ENCODE measurements around the gene NR1H3.

NR1H3 gene

DNA sequence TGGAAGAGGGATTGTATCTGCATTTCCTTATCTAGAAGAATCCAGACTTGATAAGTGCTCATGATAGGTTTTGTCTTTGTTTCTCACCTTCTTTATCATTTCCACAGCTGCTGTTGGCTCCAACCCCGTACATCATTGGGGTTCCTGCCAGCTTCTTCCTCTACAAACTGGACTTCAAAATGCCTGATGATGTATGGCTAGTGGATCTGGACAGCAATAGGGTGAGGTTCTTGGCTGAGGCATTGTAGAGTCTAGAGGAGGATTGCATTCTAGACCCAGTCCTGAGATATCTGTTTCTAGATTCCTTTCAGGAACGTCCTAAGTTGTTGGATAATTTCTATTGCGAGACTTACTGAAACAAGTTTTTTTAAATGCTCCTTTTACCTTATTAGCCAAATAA, 20.3 kb downstream of the NR1H3 start:
- no peak overlapping the region for H3K23ac ChIP-seq (ENCODE audit: low read length in 2 of 2)

DNA sequence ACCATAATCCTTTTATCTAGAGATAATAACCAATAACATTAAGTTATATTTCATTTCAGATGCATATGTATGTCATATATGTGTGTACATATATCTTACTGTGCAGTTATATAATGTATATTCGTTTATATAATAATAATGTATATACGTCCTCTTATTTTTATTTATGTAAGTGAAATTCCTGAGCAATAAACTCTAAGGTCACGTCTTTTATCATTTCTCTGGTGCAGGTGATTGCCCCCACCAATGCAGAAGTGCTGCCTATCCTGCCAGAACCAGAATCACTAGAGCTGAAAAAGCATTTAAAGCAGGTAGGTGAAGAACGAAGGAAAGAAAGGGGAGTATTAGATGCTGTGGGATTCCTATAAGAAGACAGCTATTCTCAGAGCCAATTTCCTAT, 21.0 kb downstream of the NR1H3 start:
- peaks cover 35% of the 10 kb centered on the region for H3K79me1 ChIP-seq (replicated peaks; ENCODE audit: low read length, poor library complexity, severe bottlenecking)
- no peak overlapping the region for H3K4ac ChIP-seq (ENCODE audit: low read depth in 1 of 2, low read length in 2 of 2)
- H4K91ac ChIP-seq (ENCODE audit: low read length): no peak overlapping the region
- no peak overlapping the region for H2BK12ac ChIP-seq (ENCODE audit: low read length in 2 of 2)
- no peak overlapping the region for H3K14ac ChIP-seq (ENCODE audit: low read length in 2 of 2)
- no peak overlapping the region for H3K9ac ChIP-seq (ENCODE audit: low read length)
- H3K4me1 ChIP-seq (ENCODE audit: control insufficient read depth, insufficient read depth, low read depth, low read length): no peaks in the 10 kb centered on the region
- H3K18ac ChIP-seq (ENCODE audit: low read depth in 1 of 2, low read length in 2 of 2): no peak overlapping the region
- no peak overlapping the region for H2AFZ ChIP-seq (ENCODE audit: low read depth, low read length)
- H3K9me3 ChIP-seq (ENCODE audit: control insufficient read depth, low read length): no peaks in the 10 kb centered on the region
- H3K36me3 ChIP-seq (ENCODE audit: control insufficient read depth in 1 of 2, insufficient read depth in 2 of 2, low read depth in 1 of 2, low read length in 2 of 2): peaks cover 61 to 90% of the 10 kb centered on the region in 2 experiments
- H2BK5ac ChIP-seq (ENCODE audit: low read depth, low read length, poor library complexity, severe bottlenecking): no peak overlapping the region
- DNase-seq: no peak
- no peak overlapping the region for H3K4me3 ChIP-seq (ENCODE audit: insufficient read depth in 1 of 2, low read depth in 1 of 2, low read length in 2 of 2)
- H3K4me2 ChIP-seq (ENCODE audit: low read length, poor library complexity, severe bottlenecking): no peak overlapping the region
- H2AK5ac ChIP-seq (ENCODE audit: low read length, severe bottlenecking): no peak overlapping the region
- no peak overlapping the region for H3K27ac ChIP-seq (ENCODE audit: low read length, poor library complexity, severe bottlenecking)
- no peak overlapping the region for H2BK120ac ChIP-seq (ENCODE audit: low read depth, low read length)
- no peak overlapping the region for H2BK15ac ChIP-seq (ENCODE audit: low read depth, poor library complexity, severe bottlenecking)
- no peaks in the 10 kb centered on the region for H3K27me3 ChIP-seq (ENCODE audit: control insufficient read depth in 1 of 2, insufficient read depth in 1 of 2, low read length in 2 of 2)
- no peak overlapping the region for H3K23ac ChIP-seq (ENCODE audit: low read length in 2 of 2)
- WGBS: 100% methylated on average over 2 of the region's 4 CpGs
- no peak overlapping the region for H4K8ac ChIP-seq (ENCODE audit: low read length)

More for the DNA sequence above, 20.3 kb downstream of the NR1H3 start:
- Histone ChIP-seq H3K4ac (ENCODE audit: low read depth in 1 of 2, low read length in 2 of 2) (no peak overlapping the region), H2AFZ (ENCODE audit: low read depth, low read length) (no peak overlapping the region), H3K79me1 (replicated peaks; ENCODE audit: low read length, poor library complexity, severe bottlenecking) (peaks cover 37% of the 10 kb centered on the region), H2BK120ac (ENCODE audit: low read depth, low read length) (no peak overlapping the region), H3K27me3 (ENCODE audit: control insufficient read depth in 1 of 2, insufficient read depth in 1 of 2, low read length in 2 of 2) (no peaks in the 10 kb centered on the region), H3K4me2 (ENCODE audit: low read length, poor library complexity, severe bottlenecking) (no peak overlapping the region), H3K4me1 (ENCODE audit: control insufficient read depth, insufficient read depth, low read depth, low read length) (no peaks in the 10 kb centered on the region), H3K18ac (ENCODE audit: low read depth in 1 of 2, low read length in 2 of 2) (no peak overlapping the region), H2BK12ac (ENCODE audit: low read length in 2 of 2) (no peak overlapping the region), H3K4me3 (ENCODE audit: insufficient read depth in 1 of 2, low read depth in 1 of 2, low read length in 2 of 2) (no peak overlapping the region), H3K9ac (ENCODE audit: low read length) (no peak overlapping the region), H3K27ac (ENCODE audit: low read length, poor library complexity, severe bottlenecking) (no peak overlapping the region), H4K8ac (ENCODE audit: low read length) (no peak overlapping the region), H2BK5ac (ENCODE audit: low read depth, low read length, poor library complexity, severe bottlenecking) (no peak overlapping the region), H3K36me3 (ENCODE audit: control insufficient read depth in 1 of 2, insufficient read depth in 2 of 2, low read depth in 1 of 2, low read length in 2 of 2) (peaks cover 54 to 84% of the 10 kb centered on the region in 2 experiments), H4K91ac (ENCODE audit: low read length) (no peak overlapping the region), H2AK5ac (ENCODE audit: low read length, severe bottlenecking) (no peak overlapping the region), H3K9me3 (ENCODE audit: control insufficient read depth, low read length) (no peaks in the 10 kb centered on the region), H3K14ac (ENCODE audit: low read length in 2 of 2) (no peak overlapping the region), H2BK15ac (ENCODE audit: low read depth, poor library complexity, severe bottlenecking) (no peak overlapping the region)
- WGBS: no CpG with 5 or more reads among the region's 3 CpGs
- DNase-seq: no peak

DNA sequence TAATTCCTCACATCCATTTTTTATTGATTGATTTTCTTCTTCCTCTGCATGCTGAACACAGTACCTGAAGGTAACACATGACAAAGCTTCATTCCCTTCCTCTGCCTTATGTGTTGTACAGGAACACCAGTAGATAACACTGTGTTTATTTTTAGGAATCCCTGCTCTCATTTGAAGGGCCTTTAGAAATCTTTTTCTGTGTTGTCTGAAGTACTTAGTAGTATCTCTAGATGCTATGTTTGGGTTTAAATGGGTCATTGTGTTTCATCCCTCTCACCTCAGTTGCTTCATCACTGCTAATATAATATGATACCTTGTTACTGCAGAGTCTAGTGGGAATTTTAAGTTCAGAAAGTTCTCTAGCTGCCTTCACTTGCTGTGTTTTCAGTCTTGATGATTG, 22.3 kb downstream of the NR1H3 start:
- H3K18ac ChIP-seq (ENCODE audit: low read depth in 1 of 2, low read length in 2 of 2): no peak overlapping the region
- H3K9ac ChIP-seq (ENCODE audit: low read length): no peak overlapping the region
- H3K79me1 ChIP-seq (replicated peaks; ENCODE audit: low read length, poor library complexity, severe bottlenecking): peaks cover 29% of the 10 kb centered on the region
- no peak overlapping the region for H2BK120ac ChIP-seq (ENCODE audit: low read depth, low read length)
- H3K27me3 ChIP-seq (ENCODE audit: control insufficient read depth in 1 of 2, insufficient read depth in 1 of 2, low read length in 2 of 2): no peaks in the 10 kb centered on the region
- no peak overlapping the region for H4K91ac ChIP-seq (ENCODE audit: low read length)
- H3K4me3 ChIP-seq (ENCODE audit: insufficient read depth in 1 of 2, low read depth in 1 of 2, low read length in 2 of 2): no peak overlapping the region
- no peak overlapping the region for H2AK5ac ChIP-seq (ENCODE audit: low read length, severe bottlenecking)
- H2BK12ac ChIP-seq (ENCODE audit: low read length in 2 of 2): no peak overlapping the region
- H3K23ac ChIP-seq (ENCODE audit: low read length in 2 of 2): no peak overlapping the region
- H3K36me3 ChIP-seq (ENCODE audit: control insufficient read depth in 1 of 2, insufficient read depth in 2 of 2, low read depth in 1 of 2, low read length in 2 of 2): peaks cover 66 to 95% of the 10 kb centered on the region in 2 experiments
- no peak overlapping the region for H4K8ac ChIP-seq (ENCODE audit: low read length)
- no peak overlapping the region for H2BK15ac ChIP-seq (ENCODE audit: low read depth, poor library complexity, severe bottlenecking)
- DNase-seq: no peak
- no peak overlapping the region for H3K14ac ChIP-seq (ENCODE audit: low read length in 2 of 2)
- H2BK5ac ChIP-seq (ENCODE audit: low read depth, low read length, poor library complexity, severe bottlenecking): no peak overlapping the region
- H3K4me2 ChIP-seq (ENCODE audit: low read length, poor library complexity, severe bottlenecking): no peak overlapping the region
- no peaks in the 10 kb centered on the region for H3K4me1 ChIP-seq (ENCODE audit: control insufficient read depth, insufficient read depth, low read depth, low read length)
- no peak overlapping the region for H2AFZ ChIP-seq (ENCODE audit: low read depth, low read length)
- no peaks in the 10 kb centered on the region for H3K9me3 ChIP-seq (ENCODE audit: control insufficient read depth, low read length)
- H3K27ac ChIP-seq (ENCODE audit: low read length, poor library complexity, severe bottlenecking): no peak overlapping the region
- no peak overlapping the region for H3K4ac ChIP-seq (ENCODE audit: low read depth in 1 of 2, low read length in 2 of 2)

DNA sequence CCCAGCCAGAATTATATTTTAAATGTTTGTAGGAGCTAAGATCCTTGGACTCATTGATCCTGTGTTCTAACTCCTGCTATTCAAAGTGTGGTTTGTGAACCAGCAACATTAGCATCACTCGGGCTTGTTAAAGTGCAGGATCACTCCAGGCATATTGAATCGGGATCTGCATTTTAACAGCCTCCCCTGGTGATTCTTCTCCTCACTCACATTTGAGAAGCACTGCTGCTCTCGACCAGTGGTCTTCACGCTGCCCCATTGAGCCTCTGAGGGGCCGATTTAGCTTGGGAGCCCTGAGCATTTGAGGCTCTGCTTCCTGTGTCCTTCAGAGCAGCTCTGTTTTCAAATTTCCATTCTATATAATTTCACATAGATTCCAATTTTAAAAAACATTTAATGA, 23.1 kb downstream of the NR1H3 start:
- over 99% methylated on average over 5 of the region's 5 CpGs for WGBS
- Histone ChIP-seq H2BK5ac (ENCODE audit: low read depth, low read length, poor library complexity, severe bottlenecking) (no peak overlapping the region), H3K9ac (ENCODE audit: low read length) (no peak overlapping the region), H3K4me2 (ENCODE audit: low read length, poor library complexity, severe bottlenecking) (no peak overlapping the region), H3K14ac (ENCODE audit: low read length in 2 of 2) (no peak overlapping the region), H4K91ac (ENCODE audit: low read length) (no peak overlapping the region), H2AK5ac (ENCODE audit: low read length, severe bottlenecking) (no peak overlapping the region), H2BK120ac (ENCODE audit: low read depth, low read length) (no peak overlapping the region), H3K4me3 (ENCODE audit: insufficient read depth in 1 of 2, low read depth in 1 of 2, low read length in 2 of 2) (no peak overlapping the region), H2BK12ac (ENCODE audit: low read length in 2 of 2) (no peak overlapping the region), H3K18ac (ENCODE audit: low read depth in 1 of 2, low read length in 2 of 2) (no peak overlapping the region), H3K4ac (ENCODE audit: low read depth in 1 of 2, low read length in 2 of 2) (no peak overlapping the region), H3K4me1 (ENCODE audit: control insufficient read depth, insufficient read depth, low read depth, low read length) (no peaks in the 10 kb centered on the region), H2BK15ac (ENCODE audit: low read depth, poor library complexity, severe bottlenecking) (no peak overlapping the region), H2AFZ (ENCODE audit: low read depth, low read length) (no peak overlapping the region), H3K27me3 (ENCODE audit: control insufficient read depth in 1 of 2, insufficient read depth in 1 of 2, low read length in 2 of 2) (no peaks in the 10 kb centered on the region), H4K8ac (ENCODE audit: low read length) (no peak overlapping the region), H3K23ac (ENCODE audit: low read length in 2 of 2) (no peak overlapping the region), H3K79me1 (replicated peaks; ENCODE audit: low read length, poor library complexity, severe bottlenecking) (peaks cover 24% of the 10 kb centered on the region), H3K36me3 (ENCODE audit: control insufficient read depth in 1 of 2, insufficient read depth in 2 of 2, low read depth in 1 of 2, low read length in 2 of 2) (peaks cover 66 to 95% of the 10 kb centered on the region in 2 experiments), H3K27ac (ENCODE audit: low read length, poor library complexity, severe bottlenecking) (no peak overlapping the region), H3K9me3 (ENCODE audit: control insufficient read depth, low read length) (no peaks in the 10 kb centered on the region)
- DNase-seq: no peak

Measured in mesenchymal stem cell (in vitro differentiated cells and primary cell).